ENCODE data around the gene ANXA6.

The ANXA6 gene

DNA sequence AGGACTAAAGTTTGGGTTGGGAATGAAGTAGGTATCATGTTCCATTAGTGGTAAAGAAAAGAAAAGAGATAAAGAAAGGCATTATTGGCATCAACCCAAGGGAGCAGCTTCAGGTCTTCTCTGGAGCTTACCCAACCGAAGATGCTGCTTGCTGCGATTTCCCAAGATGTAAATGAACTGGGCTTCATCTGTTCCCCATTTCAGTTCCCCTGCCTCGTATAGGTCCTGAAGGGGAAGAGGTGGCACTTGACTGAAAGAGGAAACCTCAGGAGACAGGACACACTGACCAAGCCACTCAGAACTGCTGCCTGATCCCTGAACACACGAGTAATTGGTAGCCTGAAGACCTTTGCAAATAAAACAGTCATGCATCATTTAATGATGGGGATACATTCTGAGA is 24.6 kb downstream of the ANXA6 start:
- no peak overlapping the region for H3K4me3 ChIP-seq (ENCODE audit: low read depth, low read length)
- TF ChIP-seq CTCF (IDR thresholded peaks at IDR 0.05; ENCODE audit: low read depth, low read length) = no peak
- no peak for DNase-seq (ENCODE audit: low read depth, low spot score)
- in situ Hi-C loops (cut with HindIII; ENCODE audit: low sequenced_read_pairs) = no loop called here

DNA sequence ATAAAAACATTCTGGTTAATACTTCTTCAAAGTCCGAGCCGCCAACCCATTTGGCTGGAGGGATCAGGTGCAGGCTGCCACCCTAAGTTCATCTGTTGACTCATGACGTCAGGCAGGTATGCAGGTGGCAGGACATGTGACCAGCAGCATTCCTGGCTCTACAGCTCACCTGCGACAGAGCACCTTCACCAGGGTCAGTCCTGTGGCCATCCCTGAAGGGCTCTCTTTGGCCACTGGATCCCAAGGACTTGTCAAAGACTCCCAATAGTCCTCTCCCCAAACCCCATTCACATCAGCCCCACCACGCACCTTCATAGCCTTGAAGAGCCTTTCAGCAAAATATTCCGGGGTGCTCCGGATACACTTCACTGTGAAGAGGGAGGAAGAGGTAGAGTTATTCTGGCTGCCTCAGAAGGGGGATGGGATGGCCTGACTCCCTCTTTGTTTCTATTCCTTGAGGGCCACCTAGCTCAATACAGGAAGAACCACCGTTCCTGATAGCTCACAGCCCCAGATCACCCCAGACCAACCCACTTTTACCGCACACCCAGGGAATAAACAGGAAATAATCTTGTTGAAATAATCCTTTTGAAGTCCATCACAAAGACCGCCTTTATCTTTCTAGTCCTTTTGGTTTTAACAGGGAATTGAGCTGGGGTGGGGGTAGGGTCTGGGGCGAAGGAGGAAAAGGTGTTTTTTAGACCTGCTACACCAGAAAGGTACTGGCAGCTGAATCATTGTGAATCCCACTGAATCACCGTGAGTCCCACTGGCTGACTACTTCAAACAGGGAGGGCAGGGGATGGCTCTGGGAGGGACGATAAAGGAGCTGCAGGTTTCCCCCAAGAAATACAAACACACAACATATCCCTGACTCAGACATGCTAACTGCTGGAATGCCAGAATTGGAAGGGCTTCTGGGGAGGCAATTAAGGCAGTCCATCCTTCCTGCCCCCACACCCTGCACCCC is 26.4 kb downstream of the ANXA6 start:
- TF ChIP-seq CTCF (IDR thresholded peaks at IDR 0.05; ENCODE audit: low read depth, low read length) = no peak
- H3K4me3 ChIP-seq (ENCODE audit: low read depth, low read length) = no peak overlapping the region
- in situ Hi-C loops (cut with HindIII; ENCODE audit: low sequenced_read_pairs) = no loop called here
- DNase-seq (ENCODE audit: low read depth, low spot score) = no peak

- no peak for TF ChIP-seq CTCF (IDR thresholded peaks at IDR 0.05; ENCODE audit: low read depth, low read length)
- no peak overlapping the region for H3K4me3 ChIP-seq (ENCODE audit: low read depth, low read length)
- DNase-seq (ENCODE audit: low read depth, low spot score) = no peak
- in situ Hi-C loops (cut with HindIII; ENCODE audit: low sequenced_read_pairs) = no loop called here
These were observed 27.2 kb downstream of the ANXA6 start for GRCh38 chr5:151130235-151130921.

DNA sequence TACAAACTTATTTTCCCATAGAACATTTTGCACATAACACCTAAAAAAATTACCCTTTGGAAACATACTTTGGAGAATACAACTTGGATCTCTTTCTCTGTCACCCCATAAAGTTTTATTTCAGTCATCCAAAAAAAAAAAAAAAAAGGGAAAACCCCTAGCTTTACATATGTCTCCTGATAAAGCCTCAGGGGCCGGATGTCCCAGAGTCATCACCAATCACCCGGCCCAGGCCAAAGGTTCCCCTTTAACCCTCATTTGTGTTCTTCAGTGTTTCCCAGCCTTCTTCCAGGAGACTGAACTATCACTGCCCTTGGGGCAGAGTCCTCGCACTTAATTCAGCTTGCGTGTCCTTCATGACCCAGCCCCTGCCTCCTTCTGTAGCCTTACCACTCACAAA is 28.8 kb downstream of the ANXA6 start:
- DNase-seq (ENCODE audit: low read depth, low spot score) = no peak
- in situ Hi-C loops (cut with HindIII; ENCODE audit: low sequenced_read_pairs) = no loop called here
- no peak for TF ChIP-seq CTCF (IDR thresholded peaks at IDR 0.05; ENCODE audit: low read depth, low read length)
- H3K4me3 ChIP-seq (ENCODE audit: low read depth, low read length) = no peak overlapping the region

- no peak for DNase-seq (ENCODE audit: low read depth, low spot score)
- H3K4me3 ChIP-seq (ENCODE audit: low read depth, low read length) = no peak overlapping the region
- no peak for TF ChIP-seq CTCF (IDR thresholded peaks at IDR 0.05; ENCODE audit: low read depth, low read length)
- in situ Hi-C loops (cut with HindIII; ENCODE audit: low sequenced_read_pairs) = no loop called here
These were observed 29.7 kb downstream of the ANXA6 start for GRCh38 chr5:151127926-151128325.

GRCh38 chr5:151126199-151126645 is 31.4 kb downstream of the ANXA6 start:
- no peak overlapping the region for H3K4me3 ChIP-seq (ENCODE audit: low read depth, low read length)
- in situ Hi-C loops (cut with HindIII; ENCODE audit: low sequenced_read_pairs) = no loop called here
- TF ChIP-seq CTCF (IDR thresholded peaks at IDR 0.05; ENCODE audit: low read depth, low read length) = peak; percentile 80
- peak; percentile 59 for DNase-seq (ENCODE audit: low read depth, low spot score)
